Mesothelial cell of epicardium (in vitro differentiated cells): Measurements from ENCODE around the gene CNTN4. TPM values are rescaled to one million over a fixed set of nuclear protein-coding genes. Genes with fewer than 3 reads are reported as not detected.

ENCODE experiments used
- DNase-seq, 2 experiments: peaks; one replicate each; pipeline ENCODE4 v3.0.0; 2021; ENCODE audit warnings: low spot score in 2 of 2; ENCODE audit not compliant: unreplicated experiment in 2 of 2
- H3K27ac Mint-ChIP-seq: 2 replicates; pipeline ENCODE4 v1.8.0; 2021; ENCODE audit warnings: mixed read lengths
- H3K27me3 Mint-ChIP-seq: 2 replicates; pipeline ENCODE4 v1.8.0; 2021; ENCODE audit warnings: low read depth, mixed read lengths
- H3K36me3 Mint-ChIP-seq: 2 replicates; pipeline ENCODE4 v1.8.0; 2021; ENCODE audit warnings: mixed read lengths
- H3K4me1 Mint-ChIP-seq: 2 replicates; pipeline ENCODE4 v1.8.0; 2021; ENCODE audit warnings: mixed read lengths
- H3K4me3 Mint-ChIP-seq: 2 replicates; pipeline ENCODE4 v1.8.0; 2021; ENCODE audit warnings: mild to moderate bottlenecking, moderate library complexity, mixed read lengths
- H3K9me3 Mint-ChIP-seq: 2 replicates; pipeline ENCODE4 v1.8.0; 2021; ENCODE audit warnings: mixed read lengths
- total RNA-seq: library from RNA; stranded (reverse); gene quantifications from 3 replicates; pipeline ENCODE4 v1.2.1, GENCODE V29; 2021
- TF ChIP-seq, protein P1 (sequence below): fragments of 200-600 bp; sonication (generic); IDR thresholded peaks from one replicate; pipeline ENCODE4 v1.5.0; 2021; ENCODE audit warnings: antibody characterized with exemption; ENCODE audit not compliant: unreplicated experiment

The CNTN4 gene
- total RNA-seq, 1 donor from 2014 or later: 68.9 TPM

DNA sequence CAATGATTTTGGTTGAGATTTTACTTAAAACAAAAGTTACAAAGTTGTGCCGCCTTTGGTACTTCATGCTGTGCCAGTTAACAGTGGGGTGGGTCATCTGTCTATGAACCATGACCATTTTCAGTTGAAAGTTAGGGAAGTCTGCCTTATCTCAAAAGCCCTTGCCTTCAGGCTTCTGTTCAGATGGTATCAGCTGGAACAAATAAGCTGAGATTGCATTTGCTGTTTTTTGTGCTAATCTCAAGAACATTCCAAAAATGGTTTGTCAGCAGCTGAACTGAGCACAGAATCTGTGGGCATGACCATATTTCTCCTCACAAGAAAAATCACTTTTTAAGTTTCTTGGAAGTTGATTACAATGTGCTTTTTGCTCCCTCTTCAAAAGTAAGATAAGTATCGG lies 869.2 kb downstream of the CNTN4 start:
- peak overlapping the region; percentile 70 for H3K27ac Mint-ChIP-seq
- peaks cover 8% of the 10 kb centered on the region for H3K27me3 Mint-ChIP-seq
- peaks cover 12% of the 10 kb centered on the region for H3K4me1 Mint-ChIP-seq
- no peak overlapping the region for H3K4me3 Mint-ChIP-seq
- H3K9me3 Mint-ChIP-seq: no peaks in the 10 kb centered on the region
- H3K36me3 Mint-ChIP-seq: no peaks in the 10 kb centered on the region
- TF ChIP-seq, protein P1, sequence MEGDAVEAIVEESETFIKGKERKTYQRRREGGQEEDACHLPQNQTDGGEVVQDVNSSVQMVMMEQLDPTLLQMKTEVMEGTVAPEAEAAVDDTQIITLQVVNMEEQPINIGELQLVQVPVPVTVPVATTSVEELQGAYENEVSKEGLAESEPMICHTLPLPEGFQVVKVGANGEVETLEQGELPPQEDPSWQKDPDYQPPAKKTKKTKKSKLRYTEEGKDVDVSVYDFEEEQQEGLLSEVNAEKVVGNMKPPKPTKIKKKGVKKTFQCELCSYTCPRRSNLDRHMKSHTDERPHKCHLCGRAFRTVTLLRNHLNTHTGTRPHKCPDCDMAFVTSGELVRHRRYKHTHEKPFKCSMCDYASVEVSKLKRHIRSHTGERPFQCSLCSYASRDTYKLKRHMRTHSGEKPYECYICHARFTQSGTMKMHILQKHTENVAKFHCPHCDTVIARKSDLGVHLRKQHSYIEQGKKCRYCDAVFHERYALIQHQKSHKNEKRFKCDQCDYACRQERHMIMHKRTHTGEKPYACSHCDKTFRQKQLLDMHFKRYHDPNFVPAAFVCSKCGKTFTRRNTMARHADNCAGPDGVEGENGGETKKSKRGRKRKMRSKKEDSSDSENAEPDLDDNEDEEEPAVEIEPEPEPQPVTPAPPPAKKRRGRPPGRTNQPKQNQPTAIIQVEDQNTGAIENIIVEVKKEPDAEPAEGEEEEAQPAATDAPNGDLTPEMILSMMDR: no peak
- no peak for DNase-seq

DNA sequence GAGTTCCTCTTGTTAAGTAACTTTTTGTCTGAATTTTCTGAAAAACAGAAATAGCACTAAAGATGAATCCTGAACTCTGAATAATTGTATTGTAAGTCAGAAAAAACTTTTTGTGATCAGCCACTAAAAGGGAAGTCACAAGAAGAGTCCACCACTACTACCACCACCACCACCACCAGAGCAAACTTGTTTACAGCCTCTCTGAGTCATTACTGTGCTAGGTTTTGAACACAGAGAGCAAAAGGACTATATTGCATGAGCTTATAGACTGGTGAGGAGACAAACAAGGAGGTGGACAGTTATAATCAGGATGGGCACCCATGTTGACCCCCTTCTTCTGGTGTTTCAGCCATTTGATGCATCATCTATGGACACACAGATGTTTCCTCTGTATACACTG lies 869.8 kb downstream of the CNTN4 start:
- TF ChIP-seq, protein P1: no peak
- Mint-ChIP-seq H3K9me3 (no peaks in the 10 kb centered on the region), H3K4me3 (no peak overlapping the region), H3K4me1 (peaks cover 12% of the 10 kb centered on the region), H3K27me3 (peaks cover 8% of the 10 kb centered on the region), H3K36me3 (no peaks in the 10 kb centered on the region), H3K27ac (no peak overlapping the region)
- no peak for DNase-seq

DNA sequence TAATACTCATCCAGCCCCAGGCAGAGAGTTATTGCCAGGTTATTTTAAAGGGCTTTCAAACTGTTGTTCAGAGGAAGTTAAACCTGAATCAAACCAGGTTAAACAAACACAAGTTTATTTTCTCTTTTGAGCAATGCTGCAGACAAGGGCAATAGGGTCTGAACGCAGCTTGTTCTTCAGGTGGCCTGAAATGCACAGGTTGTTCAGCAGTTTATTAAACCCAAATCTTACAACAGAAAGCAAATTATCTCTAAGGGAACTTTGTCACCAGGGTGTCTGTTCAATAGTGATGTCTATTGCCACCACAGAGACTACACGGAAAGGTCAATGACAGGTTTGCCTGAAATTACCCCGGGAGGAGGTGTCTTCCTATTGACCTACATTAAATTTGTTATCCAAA lies 877.5 kb downstream of the CNTN4 start:
- H3K4me3 Mint-ChIP-seq: no peak overlapping the region
- H3K27ac Mint-ChIP-seq: no peak overlapping the region
- DNase-seq: no peak
- peaks cover 10% of the 10 kb centered on the region for H3K27me3 Mint-ChIP-seq
- TF ChIP-seq, protein P1: no peak
- no peaks in the 10 kb centered on the region for H3K9me3 Mint-ChIP-seq
- H3K36me3 Mint-ChIP-seq: no peaks in the 10 kb centered on the region
- peaks cover 9% of the 10 kb centered on the region for H3K4me1 Mint-ChIP-seq

DNA sequence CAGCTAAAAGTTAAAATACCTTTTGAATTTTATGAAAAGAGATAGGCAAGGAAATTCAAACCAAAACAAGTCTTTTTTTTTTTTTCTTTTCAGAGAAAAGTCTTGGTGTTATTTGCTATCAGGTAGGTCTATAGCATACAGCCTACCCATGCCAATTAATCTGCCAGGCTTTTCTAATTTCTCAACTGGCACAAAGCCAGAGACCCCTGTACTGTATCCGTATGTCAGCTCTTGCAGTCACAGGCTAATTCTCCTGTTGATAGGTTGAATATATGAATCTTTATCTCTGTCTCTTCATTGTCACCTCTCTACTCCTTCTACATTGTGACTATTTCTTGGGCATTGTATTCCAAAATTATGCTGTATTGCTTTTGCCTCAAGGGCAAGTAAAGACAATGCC lies 878.1 kb downstream of the CNTN4 start:
- Mint-ChIP-seq H3K27ac (no peak overlapping the region), H3K4me1 (peaks cover 9% of the 10 kb centered on the region), H3K36me3 (no peaks in the 10 kb centered on the region), H3K9me3 (no peaks in the 10 kb centered on the region), H3K27me3 (peaks cover 10% of the 10 kb centered on the region), H3K4me3 (no peak overlapping the region)
- DNase-seq: no peak
- TF ChIP-seq, protein P1: no peak

DNA sequence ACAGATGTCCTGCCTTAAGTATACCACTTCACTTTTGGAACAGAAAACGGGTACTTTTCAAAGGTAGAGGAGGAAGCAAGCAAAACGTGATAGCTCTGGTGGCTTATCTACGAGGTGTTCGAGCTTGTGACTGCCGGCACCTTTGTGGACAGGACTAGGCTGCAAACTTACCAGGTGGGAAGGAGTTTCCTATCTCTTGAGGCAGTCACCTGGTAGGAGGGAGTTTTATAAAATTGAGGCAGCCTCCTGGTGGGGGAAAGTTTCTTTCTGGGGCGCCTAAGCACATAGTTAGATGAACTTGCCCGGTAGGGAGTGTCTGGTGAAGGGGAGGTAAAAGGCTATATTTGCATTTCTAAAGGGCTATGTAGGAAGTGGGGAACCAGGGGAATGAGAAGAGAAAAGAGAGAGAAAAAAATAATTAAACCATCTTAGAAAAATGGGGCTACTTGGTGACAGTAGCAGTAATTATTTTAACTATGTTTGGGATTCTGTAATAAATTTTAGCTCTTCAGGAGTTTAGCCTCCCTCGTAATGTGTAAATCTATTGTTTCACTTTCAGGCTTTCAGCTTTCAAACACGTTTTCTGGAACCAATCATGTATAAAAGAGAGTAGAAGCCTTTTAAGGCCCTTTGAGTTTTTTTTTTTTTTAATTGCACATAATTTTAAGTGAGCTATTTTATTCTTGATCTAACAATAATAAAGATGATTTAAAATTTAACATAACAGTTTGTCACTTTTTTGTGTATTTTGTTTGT lies 880.5 kb downstream of the CNTN4 start:
- no peak overlapping the region for H3K4me3 Mint-ChIP-seq
- H3K27me3 Mint-ChIP-seq: peaks cover 6% of the 10 kb centered on the region
- no peak for DNase-seq

More for the DNA sequence above, 880.5 kb downstream of the CNTN4 start:
- Mint-ChIP-seq H3K36me3 (no peaks in the 10 kb centered on the region), H3K27ac (peak overlapping the region; percentile 22), H3K4me1 (peaks cover 9% of the 10 kb centered on the region), H3K9me3 (no peaks in the 10 kb centered on the region)
- TF ChIP-seq, protein P1: no peak
